HG02678 (cell line): ENCODE results near the gene ILDR1.
A peak's percentile ranks its signal among the peaks of the same experiment; 100 is the strongest.
"Not testable (repeated sequence)": the region's sequence is repeated elsewhere in the genome, so short reads cannot be mapped to it uniquely, and the experiment has no call there.

Source experiments
- ATAC-seq: cut with Tn5 transposase; IDR thresholded peaks from one replicate; pipeline ENCODE4 v1.9.1; 2021; ENCODE audit warnings: mild to moderate bottlenecking, moderate library complexity; ENCODE audit not compliant: unreplicated experiment

The ILDR1 gene

GRCh38 chr3:122021811-122022401 lies at the start of gene ILDR1:
ILDR1 (minus strand) TSS chr3:122022247; CDS start chr3:122022077, 170 bp downstream.
- ATAC-seq, result peak; percentile 49

- peak; percentile 49 for ATAC-seq
Measured at GRCh38 chr3:122067588-122068240, 45.7 kb upstream of the ILDR1 start.

GRCh38 chr3:122067214-122067550 lies 45.1 kb upstream of the ILDR1 start:
- peak; percentile 55 for ATAC-seq

- ATAC-seq, result peak; percentile 11
Measured at GRCh38 chr3:122066331-122067213, 44.5 kb upstream of the ILDR1 start.

- ATAC-seq, result no peak
Measured at GRCh38 chr3:122064326-122064725, 42.3 kb upstream of the ILDR1 start.

GRCh38 chr3:122063908-122064307 lies 41.9 kb upstream of the ILDR1 start:
- ATAC-seq, result no peak

- no peak for ATAC-seq
Measured at GRCh38 chr3:122060040-122060698, 38.1 kb upstream of the ILDR1 start.

GRCh38 chr3:122058294-122058693 lies 36.2 kb upstream of the ILDR1 start:
- no peak for ATAC-seq

GRCh38 chr3:122057671-122058070 lies 35.6 kb upstream of the ILDR1 start:
- ATAC-seq, result no peak

GRCh38 chr3:122055215-122055614 lies 33.2 kb upstream of the ILDR1 start, which contains the start of gene CD86:
CD86 (plus strand) TSS chr3:122055362; CDS start chr3:122055490, 128 bp downstream.
- ATAC-seq, result peak; percentile 91

- peak; percentile 44 for ATAC-seq
Measured at GRCh38 chr3:122052968-122053367, 30.9 kb upstream of the ILDR1 start.

- ATAC-seq, result not testable (repeated sequence)
Measured at GRCh38 chr3:122047773-122048172, 25.7 kb upstream of the ILDR1 start.

- not testable (repeated sequence) for ATAC-seq
Measured at GRCh38 chr3:122047296-122047695, 25.2 kb upstream of the ILDR1 start.

GRCh38 chr3:122033023-122033422 lies 11.0 kb upstream of the ILDR1 start:
- no peak for ATAC-seq

- no peak for ATAC-seq
Measured at GRCh38 chr3:122032531-122032930, 10.5 kb upstream of the ILDR1 start.

GRCh38 chr3:122031123-122031468 lies 9.0 kb upstream of the ILDR1 start:
- ATAC-seq, result peak; percentile 45

- ATAC-seq, result peak; percentile 66
Measured at GRCh38 chr3:122030381-122031122, 8.5 kb upstream of the ILDR1 start.

- ATAC-seq, result peak; percentile 76
Measured at GRCh38 chr3:122025296-122025695, 3.2 kb upstream of the ILDR1 start.

- no peak for ATAC-seq
Measured at GRCh38 chr3:122024800-122025199, 2.8 kb upstream of the ILDR1 start.

- no peak for ATAC-seq
Measured at GRCh38 chr3:122023335-122023910, 1.4 kb upstream of the ILDR1 start.
